ENCODE measurements around the gene SLC6A6.

The SLC6A6 gene

DNA sequence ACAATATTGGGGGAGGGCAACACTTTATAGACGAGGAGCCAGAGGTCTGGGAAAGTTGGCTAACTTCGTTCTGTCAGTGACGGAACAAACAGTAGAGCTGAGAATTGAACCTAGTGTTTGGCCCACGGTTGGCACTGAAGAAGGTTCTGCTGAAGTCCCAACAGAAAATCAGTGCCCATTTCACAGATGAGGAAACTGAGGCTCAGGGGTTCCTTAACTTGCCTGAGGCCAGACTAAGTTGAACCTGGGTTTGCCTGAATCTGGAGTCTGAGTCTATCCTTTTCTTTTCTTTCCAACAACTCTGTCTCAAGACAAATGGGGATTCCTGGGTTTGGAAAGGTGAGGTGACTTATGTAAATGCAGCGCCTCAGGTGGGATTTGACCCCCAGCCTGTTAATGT is 55.1 kb downstream of the SLC6A6 start:
- no peak for DNase-seq

GRCh38 chr3:14457999-14458398 is 55.6 kb downstream of the SLC6A6 start:
- DNase-seq = no peak

DNA sequence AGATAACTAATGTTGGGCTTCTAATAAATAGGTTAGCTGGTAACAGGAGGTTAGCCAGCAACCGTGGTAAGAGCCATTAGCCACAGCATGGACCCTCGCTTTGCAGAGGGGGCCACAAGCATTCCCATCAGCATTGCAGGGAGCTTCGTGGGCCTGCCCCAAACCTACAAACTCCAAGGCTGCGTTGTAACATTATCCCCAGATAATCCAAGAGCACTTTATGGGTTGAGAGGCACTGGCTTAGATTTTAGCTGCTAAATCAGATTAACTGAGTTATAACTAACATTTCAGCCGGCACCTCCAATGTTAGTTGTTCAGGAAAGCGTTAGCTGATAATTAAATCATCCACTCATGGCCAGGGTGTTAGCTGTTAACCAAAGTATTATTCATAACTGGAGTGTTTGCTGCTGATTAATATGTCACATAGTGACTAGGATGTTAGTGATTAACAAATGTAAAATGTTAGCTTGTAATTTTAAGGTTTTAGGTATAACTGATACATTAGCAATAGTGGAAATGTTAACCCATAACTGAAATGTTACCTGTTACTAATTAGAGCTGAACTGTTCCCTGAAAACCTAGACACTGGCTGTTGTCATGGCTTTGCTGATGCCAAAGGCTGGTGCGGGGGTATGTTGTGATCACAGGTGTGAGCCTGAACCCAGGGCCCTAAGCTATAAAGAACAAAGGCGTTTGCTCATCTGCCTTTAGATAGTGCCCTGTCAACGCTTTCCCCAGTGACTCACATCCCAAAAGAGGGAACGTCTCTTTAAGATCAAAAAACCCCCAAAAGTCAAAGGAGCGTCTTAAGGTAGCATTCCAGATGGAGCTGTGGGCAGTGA is 56.2 kb downstream of the SLC6A6 start:
- no peak for DNase-seq

- no peak for DNase-seq
Measured at GRCh38 chr3:14459384-14459783, 57.0 kb downstream of the SLC6A6 start.

DNA sequence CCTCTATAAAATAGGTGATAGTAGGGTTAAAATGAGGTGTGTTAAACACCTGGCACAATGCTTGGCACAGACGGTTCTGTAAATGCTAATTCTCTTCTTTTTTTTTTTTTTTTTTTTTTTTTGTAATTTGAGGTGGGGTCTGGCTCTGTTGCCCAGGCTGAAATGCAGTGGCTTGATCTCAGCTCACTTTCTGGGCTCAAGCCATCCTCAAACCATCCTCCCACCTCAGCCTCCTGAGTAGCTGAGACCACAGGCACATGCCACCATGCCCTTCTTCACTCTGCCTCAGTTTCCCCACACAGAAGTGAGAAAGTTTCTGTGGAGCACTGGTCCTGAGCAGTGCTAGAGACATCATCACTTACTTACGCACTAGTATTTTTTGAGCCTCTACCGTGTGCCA is 57.4 kb downstream of the SLC6A6 start:
- no peak for DNase-seq

DNA sequence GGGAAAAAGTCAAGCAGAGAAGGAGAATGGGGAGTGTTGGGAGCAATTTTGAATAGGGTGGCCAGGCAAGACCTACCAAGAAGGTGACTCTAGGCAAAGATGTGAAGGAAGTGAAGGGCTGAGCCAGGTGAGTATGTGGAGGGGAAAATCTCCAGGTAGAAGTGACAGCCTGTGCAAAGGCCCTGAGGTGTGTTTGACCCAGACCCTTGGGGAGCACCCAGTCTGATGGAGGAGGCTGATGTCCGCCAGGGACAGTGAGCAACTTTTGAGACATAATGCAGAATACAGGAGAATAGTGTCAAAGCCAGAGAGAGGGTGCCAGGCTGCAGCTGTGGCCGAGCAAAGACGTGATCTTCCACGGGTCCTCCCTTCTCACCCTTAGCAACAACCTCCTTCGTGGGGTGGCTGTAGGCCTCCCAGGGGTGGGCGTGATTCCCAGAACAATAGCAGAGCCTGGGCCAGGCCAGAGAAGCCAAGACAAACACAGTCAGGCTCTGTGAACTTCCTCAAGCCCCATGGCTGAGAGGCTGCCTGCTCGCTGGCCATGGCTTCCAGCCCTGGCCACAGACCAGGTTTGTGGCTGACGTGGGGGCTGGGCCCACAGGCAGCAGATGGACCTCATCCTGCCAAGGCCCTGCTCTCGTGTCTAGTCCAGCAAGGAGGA is 58.1 kb downstream of the SLC6A6 start:
- no peak for DNase-seq

DNA sequence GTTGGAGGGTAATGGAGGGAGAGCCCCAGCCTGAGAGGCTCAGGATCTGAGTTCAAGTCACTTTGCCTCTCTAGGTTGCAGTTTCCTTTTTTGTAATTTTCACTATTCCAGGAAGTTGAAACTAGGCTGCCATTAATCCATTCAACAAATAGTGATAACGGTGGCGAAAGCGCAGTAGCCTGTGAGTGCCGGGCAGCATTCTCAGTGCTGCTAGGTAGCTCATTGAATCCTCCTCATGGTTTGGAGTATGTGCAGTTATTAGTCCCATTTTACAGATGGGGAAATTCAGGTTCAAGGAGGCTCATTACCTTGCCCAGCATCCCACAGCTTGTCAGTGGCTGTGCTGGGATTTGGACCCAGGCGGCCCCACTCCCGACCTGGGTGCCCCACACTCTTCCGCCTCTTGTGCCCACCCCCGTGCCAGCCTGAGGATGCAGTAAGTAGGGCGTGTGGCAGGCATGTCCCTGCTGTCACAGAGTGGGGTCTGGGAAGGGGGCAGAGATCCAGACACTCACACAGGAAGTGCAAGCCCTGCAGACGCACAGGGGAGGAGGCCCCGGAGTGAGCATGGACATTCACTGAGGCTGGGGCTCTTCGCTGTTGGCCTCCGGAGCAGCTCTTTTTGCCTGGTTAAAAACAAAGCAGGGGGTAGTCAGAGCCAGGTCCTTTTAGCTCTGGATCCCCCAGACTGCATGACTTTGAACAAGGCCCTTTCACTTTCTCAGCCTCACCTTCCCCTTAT is 58.8 kb downstream of the SLC6A6 start:
- DNase-seq = no peak

DNA sequence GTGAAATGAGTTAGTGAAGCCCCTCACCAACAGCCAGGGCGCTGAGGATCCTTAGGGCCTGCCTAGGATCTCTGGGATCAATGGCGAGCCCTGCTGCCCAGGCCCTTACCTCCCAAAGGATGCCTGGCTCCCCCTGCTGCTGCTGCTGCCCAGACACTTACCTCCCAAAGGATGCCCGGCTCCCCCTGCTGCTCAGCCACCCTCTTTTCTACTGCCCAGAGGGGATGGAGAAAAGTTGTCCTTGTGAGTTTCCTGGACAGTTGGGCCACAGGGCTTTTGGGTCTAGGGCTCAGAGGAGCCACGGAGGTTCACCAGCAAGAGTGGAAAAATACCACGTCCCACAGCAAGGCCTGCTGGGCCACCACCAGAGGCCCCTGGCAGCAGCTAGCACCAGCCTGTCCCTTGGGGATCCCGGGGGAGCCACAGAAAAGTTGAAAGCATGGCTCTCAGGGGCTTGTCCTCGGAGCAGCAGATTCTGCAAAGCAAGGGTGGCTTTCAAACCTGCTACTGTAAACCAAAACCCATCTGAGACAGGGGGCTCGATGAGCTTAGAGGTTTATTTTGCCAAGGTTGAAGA is 59.4 kb downstream of the SLC6A6 start:
- peak; percentile 44 for DNase-seq

DNA sequence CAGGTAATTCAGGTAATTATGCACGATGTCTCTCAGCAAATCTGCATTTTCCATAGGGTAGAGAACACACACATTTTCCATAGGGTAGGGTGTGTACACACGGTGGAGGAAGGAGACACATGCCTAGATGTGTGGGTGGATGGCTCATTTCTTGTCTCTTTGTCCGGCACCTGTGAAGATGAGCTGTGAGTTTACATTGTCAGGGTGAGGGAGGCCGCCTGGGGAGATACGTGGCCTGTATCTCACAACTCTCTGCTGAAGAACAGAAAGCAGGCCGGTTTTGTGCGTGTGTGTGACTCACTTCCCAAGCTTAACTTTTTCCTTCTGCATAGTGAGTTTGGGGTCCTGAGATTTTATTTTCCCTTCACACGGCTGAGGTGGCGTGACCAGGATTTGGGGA is 60.3 kb downstream of the SLC6A6 start:
- no peak for DNase-seq

- no peak for DNase-seq
Measured at GRCh38 chr3:14463330-14464140, 61.1 kb downstream of the SLC6A6 start.

GRCh38 chr3:14464141-14464465 is 61.7 kb downstream of the SLC6A6 start:
- no peak for DNase-seq

DNA sequence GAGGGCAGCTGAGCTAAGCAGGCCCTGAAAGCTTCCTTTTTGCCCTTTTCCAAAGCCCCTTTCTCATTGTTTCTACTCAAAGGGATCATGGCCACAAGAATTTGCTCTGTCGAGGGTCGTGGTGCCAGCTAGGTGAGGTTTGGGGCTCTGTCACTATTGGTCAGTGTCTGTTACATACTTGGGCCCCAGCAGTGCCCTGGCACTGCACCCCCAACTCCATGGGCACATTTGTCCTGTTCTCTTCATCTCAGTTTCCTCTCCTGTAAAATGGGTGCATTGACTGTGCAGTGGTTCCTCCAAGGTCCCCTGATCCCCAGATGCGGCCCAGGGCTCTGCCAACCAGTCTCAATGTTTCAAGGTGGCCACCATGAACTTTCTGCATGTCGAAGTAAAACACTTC is 62.1 kb downstream of the SLC6A6 start:
- DNase-seq = no peak

GRCh38 chr3:14465425-14465824 is 63.0 kb downstream of the SLC6A6 start:
- no peak for DNase-seq

DNA sequence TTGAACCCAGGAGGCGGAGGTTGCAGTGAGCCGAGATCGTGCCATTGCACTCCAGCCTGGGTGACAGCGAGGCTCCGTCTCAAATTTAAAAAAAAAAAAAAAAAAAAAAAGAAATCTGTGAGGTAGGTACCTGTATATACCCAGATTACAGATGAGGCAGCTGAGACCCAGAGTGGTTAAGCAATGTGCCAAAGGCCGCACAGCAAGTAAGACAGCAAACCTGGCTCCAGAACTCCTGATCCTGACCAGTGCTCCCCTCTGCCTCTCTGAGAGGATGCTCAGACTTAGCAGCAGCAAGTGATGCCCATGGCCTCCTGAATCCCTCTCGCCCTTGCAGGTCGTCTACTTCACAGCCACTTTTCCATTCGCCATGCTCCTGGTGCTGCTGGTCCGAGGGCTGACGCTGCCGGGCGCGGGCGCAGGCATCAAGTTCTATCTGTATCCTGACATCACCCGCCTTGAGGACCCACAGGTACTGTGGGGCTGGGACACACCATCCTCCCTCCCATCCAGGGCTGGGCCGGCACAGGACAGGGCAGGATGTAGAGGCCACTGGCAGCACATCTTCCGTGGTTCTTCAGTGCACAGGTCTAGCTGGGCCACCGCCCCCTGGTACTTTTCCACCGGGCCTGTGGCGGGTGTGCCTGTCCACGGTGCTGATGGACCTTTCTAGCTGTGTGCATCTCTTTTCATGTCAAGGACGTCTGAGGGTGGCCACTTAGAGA is 63.9 kb downstream of the SLC6A6 start:
- no peak for DNase-seq

DNA sequence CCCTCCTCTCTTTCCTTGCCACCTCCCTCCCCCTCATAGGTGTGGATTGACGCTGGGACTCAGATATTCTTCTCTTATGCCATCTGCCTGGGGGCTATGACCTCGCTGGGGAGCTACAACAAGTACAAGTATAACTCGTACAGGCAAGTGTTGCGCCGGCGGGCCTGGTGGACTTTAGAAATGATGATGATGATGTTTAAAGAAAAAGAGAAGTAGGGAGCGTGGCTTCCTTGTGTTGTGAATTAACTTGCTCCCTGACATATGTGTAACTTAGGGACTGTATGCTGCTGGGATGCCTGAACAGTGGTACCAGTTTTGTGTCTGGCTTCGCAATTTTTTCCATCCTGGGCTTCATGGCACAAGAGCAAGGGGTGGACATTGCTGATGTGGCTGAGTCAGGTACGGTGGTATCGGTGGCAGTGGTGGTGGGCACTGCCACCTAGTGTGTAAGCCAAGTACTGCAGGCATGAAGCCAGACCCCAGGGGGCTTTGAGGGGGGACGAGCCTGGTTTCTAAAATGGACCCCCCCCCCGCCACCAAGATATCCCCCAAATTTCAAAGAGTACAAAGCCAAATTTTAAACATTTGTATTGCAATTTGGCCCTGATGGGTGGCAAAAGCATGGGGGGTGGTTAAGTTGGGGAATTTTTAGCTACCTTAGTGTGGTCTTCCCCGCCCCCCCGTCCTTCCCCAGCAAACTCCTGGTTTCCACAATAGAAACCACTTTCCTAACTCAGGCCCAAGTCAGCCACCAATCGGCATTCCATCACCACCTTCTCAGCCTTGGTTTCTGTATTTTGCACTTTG is 65.6 kb downstream of the SLC6A6 start:
- DNase-seq = peak; percentile 47

- no peak for DNase-seq
Measured at GRCh38 chr3:14468621-14468981, 66.2 kb downstream of the SLC6A6 start.

DNA sequence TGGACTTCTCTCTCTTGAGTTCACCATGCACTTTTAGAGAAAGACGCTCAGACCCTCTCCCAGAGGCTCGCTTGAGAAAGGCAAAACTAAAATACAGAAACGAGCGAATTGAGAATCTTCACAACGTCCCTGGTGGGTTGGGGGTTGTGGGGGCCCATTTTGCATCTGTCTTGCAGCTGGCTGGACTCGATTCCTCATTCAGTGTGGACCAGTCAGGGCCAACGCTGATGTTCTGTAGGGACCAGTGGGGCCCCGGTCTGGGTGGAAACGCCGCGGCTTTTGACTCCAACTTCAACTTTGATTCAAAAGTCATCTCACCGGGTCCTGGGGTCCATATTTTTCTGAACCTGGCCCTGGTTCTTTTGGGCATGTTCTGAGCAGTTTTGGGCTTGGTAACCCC is 68.1 kb downstream of the SLC6A6 start:
- no peak for DNase-seq

- DNase-seq = no peak
Measured at GRCh38 chr3:14471016-14471415, 68.6 kb downstream of the SLC6A6 start.

- no peak for DNase-seq
Measured at GRCh38 chr3:14471690-14472089, 69.3 kb downstream of the SLC6A6 start.

- DNase-seq = no peak
Measured at GRCh38 chr3:14472471-14473351, 70.3 kb downstream of the SLC6A6 start.
